Inflammatory macrophage treated with lipopolysaccharide for 4 hours (primary cell): Measurements from ENCODE around the gene FBXO42.
A peak's percentile ranks its signal among the peaks of the same experiment; 100 is the strongest.

Experiments used
- DNase-seq: peaks from one replicate; pipeline ENCODE4 v3.0.0-alpha.2; 2020

FBXO42 gene

DNA sequence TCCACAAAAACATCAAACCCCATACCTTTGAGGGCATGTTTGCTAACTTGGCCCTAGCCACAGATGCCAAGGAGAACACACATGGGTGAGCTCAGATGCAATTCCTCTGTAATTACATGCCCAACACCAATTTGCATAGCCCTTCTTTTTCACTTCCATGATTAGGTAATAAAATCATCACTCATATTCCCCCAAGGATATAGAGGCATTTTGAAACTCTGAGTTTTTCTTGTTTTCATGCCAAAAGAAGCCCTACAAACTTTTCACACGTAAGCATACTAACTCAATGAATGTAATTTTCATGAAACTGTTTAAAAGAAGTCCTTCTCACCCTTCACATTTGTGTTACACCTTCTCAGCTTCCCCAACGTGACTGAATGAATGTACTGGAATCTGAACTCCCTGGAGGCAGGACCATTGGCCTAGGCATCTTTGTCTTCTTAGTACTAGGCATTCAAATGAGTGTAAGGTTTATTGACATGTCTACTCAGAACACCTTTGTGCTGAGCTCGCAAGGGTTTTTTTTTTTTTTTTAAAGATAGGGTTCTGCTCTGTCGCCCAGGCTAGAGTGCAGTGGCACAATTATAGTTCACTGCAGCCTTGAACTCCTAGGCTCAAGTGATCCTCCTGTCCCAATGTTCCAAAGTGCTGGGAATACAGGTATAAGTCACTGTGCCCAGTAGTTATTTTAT is 31.0 kb downstream of the FBXO42 start:
- DNase-seq = peak; percentile 41

DNA sequence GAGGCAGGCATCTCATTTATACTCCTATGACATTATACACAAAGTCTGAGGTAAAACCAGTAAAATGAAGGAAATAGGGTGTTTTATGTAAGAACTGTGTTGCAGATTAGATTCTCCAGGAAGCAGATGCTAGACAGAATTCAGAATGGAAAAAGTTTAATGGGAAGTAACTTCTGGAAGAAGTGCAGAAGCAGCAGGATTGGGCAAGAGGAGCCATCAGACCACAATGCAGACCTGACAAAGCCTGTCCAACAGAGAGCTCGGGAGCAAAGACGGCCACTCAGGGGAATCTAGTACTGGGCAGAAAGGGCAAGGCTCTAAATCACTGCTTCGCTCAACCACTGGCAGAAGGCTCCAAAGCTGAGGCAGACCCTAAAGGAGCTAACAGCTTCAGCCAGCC is 33.7 kb downstream of the FBXO42 start:
- peak; percentile 71 for DNase-seq

DNA sequence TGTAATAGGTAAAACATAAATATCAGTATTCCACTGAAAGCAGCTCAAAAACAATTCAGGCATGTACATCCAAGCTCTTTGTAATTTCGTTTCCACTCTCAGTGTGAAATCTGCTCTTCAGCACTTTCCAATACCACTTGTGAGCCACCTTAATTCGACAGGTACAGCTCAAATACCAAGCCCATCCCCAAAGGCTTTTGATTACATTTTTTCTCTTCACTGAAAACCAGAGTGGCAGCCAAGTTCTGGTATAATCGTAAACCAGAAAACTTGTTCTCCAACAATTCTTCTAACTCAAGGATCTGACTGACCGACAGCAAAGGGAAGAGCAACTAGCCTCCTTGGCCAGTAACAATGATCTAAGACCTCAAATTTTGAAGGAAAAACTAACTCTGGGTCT is 36.8 kb downstream of the FBXO42 start:
- DNase-seq = no peak

DNA sequence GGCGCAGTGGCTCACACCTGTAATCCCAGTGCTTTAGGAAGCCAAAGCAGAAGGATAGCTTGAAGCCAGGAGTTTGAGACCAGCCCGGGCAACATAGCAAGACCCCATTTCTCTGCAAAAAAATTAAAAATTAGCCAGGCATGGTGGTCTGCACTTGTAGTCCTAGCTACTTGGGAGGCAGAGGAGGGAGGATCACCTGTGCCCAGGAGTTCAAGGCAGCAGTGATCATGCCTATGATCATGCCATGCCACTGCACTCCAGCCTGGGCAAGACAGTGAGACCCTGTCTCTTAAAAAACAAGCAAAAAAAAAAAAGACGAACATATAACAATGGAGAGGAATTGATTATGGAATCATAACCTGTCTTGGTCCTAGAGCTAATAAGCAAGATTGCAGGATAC is 45.1 kb downstream of the FBXO42 start:
- DNase-seq = no peak

DNA sequence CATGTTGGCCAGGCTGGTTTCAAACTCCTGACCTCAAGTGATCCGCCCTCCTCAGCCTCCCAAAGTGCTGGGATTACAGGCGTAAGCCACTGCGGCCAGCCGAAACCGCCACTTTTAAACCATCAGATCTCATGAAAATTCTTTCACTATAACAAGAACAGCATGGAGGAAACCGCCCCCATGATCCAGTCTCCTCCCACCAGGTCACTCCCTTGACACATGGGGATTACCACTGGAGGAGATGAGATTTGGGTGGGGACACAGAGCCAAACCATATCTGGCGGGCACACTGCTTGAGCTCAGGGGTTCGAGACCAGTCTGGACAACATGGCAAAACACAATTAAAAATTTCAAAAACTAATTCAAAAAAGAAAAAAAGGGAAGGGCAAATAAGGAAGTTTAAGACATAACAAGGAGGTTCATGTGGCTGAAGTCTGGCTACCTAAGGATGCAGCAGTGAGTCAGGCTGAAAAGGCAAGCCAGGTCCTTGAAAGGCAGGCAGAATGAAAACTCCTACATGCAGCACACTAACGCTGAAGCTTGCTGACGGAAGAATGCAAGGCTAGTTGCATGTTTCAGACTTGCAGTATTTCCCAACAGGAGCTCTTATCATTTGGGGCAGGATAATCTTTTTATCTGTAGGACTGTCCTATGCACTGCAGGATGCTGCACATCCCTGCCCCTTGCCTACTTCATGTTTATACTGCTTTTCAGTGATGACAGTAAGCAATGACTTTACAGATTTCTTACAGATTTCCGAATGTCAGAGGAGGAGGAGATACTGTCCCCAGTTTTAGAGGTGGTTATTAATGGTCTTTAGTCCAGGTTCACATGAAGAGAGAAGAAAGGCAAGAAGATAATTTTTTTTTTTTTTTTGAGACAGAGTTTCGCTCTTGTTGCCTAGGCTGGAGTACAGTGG is 49.3 kb downstream of the FBXO42 start:
- DNase-seq = peak; percentile 36

DNA sequence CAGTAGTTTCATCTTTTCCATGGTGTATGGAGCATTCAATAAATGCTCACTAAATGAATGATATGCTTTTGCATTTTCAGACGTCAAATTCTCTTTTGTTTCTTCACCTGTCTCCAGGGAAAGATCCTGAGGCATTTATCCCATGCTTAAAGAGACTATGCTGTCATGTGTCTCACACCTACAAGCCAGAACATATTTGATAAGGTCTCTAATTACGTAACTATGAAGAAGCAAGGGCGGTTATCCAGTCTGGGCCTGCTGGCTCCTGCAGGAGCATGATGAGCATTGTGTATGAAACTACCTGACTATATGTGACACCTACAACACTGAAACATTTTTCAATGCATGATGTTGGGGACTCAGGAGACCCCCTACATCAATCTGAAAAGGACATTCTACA is 51.8 kb downstream of the FBXO42 start:
- DNase-seq = no peak

DNA sequence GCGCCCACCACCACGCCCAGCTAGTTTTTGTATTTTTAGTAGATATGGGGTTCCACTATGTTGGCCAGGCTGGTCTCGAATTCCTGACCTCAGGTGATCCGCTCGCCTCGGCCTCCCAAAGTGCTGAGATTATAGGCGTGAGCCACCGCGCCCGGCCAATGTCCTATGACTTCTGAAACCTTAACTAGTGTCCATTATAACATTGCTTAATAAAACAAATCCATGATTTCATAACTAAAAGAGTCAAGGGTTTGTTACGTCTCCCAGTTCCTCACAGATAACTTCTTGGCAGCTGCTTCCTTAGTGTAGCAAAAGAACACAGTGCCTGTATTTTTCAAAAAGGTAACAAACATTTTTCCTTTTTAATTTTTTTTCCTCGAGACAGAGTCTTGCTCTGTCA is 53.6 kb downstream of the FBXO42 start:
- peak; percentile 75 for DNase-seq

DNA sequence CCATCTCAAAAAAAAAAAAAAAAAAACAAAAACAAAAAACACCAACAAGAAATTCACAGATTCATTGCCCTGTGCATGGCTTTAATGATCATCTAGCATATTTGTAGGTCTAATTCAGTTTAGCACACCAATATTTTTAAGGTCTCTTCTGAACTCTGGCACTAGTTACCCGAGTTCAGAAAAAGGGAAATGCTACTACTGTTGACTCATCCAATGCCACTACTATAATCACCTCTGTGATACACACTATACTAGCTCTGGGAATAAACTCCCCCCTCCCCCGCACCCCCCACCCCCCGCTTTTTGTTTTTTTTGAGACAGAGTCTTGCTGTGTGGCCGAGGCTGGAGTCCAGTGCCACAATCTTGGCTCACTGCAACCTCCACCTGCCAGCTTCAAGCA is 55.6 kb downstream of the FBXO42 start:
- peak; percentile 61 for DNase-seq

DNA sequence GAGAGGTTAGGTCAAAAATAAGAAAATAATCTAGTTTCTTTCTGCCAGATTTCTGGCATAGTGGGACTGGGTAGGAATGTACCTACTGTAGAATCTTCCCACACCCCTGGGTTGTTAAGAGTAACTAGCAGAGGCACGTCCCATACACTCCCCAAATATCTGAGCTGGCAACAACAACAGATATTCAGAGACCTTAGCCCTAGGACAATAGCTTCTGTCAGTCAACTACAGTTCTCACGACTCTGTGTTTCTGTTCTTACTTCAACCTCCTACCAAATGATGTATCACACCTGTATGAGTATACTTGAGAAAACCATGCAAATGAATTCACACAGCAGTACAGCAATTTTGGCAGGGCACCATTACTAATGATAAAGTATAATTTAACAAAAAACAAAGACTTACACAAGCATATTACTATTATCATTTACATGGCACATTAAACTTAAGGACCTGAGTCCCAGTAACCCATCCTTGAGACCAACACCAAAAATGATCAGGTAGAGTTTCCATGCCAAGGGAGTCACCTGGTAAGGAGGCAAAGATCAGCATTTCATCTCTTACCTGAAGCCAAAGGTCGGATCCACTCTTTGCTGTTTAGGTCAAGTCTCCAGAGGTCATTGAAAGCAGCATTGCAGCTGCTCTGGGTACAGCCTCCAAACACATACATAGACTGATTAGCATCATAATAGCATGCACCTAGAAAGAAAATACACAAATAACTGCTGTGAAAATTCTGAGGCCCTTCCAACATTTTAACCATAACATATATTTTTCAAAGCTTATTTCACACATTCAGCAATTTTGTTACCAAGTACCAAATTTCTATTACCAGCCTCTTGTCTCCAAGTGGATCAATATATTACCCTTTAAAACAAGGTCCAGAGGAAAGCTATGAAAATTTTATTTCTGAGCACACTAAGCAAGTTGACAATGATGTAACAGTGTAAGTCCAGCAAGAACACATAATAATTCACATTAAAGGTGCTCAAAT is 57.8 kb downstream of the FBXO42 start:
- DNase-seq = no peak

DNA sequence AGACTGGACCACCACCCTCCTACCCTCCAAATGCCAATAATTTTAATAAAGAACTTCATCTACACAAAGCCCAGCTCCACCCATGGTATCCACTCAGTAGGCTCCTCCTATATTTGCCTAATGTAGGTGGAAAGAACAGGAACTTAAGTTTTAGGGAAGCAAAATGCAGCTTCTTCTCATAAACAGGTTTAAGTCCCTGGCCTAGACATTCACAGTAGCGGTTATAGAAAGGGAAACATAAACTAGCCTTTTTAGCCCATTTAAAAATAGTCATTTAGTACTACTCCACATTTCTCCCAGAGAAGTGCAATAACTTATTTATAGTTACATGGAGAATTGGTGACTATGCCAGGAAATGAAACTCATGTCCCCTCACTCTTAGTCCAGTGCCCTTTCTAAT is 58.7 kb downstream of the FBXO42 start:
- peak; percentile 95 for DNase-seq

DNA sequence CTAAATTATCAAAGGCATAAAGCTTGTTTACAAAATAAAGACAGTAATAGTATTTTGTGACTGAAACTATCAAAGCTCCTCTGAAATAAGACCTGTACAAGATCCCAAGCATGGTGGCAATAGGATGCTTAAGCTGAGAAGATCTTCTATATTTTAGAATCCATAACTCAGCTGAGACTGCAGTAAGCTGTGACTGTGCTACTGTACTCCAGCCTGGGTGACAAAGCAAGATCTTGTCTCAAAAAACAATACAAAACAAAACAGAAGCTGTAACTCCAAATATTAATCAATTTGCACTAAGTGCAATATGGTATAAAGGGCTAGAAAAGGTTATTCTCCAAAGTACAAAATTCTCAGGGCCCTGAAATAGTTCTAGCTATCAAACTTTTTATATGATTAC is 59.5 kb downstream of the FBXO42 start:
- no peak for DNase-seq

DNA sequence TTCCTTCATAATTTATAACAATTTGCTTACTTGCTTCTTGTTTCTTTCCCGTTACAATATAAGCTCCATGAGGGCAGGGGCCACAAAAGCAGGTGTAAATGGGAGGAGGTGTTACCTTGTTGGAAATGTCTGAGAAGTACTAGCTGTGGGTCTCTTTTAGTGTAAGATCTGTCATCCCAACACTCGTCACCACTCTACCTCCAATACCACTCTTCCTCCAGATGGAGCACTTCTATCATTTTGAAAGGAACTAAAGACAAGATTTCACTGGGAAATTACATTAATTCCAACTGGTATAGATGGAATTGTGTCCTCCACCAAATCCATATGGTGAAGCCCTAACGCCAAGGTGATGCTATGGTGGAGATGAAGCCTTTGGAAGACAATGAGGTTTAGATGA is 62.3 kb downstream of the FBXO42 start:
- no peak for DNase-seq

DNA sequence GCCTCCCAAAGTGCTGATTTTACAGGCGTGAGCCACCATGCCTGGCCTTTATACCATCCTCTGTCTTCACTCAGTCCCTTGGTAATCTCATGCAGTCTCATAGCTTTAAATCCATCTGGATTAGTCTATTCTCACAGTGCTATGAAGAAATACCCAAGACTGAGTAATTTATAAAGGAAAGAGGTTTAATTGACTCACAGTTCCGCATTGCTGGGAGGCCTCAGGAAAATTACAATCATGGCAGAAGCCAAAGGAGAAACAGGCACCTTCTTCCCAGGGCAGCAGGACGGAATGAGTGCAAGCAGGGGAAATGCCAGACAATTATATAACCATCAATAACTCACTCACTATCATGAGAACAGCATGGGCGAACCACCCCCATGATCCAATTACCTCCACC is 66.2 kb downstream of the FBXO42 start:
- DNase-seq = no peak

DNA sequence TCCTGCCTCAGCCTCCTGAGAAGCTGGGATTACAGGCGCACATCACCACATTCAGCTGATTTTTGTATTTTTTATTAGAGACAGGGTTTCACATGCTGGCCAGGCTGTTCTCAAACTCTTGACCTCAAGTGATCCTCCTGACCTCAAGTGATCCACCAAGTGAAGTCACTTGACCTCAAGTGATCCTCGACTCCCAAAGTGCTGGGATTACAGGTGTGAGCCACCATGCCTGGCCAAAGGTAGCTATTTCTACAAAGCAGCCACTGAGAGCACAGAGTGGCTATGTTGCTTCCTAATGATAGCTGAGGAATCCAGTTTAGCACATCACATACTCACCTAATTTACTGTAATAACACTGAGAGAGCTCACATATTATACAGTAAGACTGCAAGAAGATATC is 70.5 kb downstream of the FBXO42 start:
- no peak for DNase-seq

DNA sequence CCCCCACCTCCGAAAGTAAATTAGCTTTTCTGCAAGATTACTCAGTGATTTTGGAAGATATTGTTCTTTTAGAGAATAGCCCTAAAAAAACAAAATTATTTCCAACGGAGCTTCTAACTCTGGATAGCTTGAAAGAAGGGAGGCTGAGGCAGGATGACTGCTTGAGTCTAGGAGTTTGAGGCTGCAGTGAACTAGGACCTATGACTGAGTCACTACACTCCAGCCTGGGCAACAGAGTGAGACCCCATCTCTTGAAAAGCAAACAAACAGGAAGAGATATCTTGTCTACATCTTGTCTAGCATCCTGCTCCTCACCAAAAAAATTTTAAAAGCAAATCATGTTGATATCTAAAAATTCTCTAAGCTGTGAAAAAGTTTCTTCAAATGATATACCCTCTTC is 73.1 kb downstream of the FBXO42 start:
- DNase-seq = no peak

DNA sequence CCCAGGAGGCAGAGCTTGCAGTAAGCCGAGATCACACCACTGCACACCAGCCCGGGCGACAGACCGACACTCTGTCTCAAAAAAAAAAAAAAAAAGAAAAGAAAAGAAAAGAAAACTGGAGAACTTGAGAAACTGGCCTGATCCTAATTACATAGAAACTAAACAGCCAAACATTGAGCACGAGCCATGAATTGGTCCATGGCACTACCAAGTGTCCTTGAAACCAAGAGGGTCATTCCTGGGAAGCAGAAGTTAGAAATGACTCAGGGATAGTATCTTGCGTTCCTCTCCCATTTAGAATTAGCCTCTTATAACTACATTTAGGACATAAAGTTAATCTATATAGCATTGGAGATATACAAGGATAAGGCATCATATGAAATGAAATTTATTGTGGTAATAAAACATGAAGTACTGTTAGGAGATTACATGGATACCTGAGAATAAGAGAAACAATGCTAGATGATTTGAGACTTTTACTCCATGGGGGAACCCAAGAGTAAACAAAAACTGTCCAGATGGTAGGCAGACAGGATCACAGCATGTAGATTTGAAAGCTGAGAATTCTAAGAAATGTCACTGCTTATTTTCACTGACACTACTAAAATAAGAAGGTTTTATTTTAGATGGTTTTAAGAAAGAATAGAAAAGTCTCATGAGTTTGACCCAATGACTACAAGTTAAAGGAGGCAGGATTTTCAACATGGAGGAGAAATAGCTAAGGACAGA is 75.8 kb downstream of the FBXO42 start:
- DNase-seq = no peak

DNA sequence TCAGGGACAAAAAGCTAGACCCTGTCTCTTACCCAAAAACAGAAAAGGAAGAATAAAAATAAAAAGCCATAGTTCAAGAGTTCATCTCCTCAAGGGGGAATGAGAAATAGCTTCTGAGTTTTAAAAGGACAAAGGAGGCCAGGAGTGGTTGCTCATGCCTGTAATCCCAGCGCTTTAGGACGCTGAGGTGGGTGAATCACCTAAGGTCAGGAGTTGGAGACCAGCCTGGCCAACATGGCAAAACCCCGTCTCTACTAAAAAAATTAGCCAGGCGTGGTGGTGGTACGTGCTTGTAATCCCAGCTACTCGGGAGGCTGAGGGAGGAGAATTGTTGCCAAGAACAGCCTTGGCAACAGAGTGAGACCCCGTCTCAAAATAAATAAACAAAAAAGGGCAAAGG is 76.7 kb downstream of the FBXO42 start:
- no peak for DNase-seq

DNA sequence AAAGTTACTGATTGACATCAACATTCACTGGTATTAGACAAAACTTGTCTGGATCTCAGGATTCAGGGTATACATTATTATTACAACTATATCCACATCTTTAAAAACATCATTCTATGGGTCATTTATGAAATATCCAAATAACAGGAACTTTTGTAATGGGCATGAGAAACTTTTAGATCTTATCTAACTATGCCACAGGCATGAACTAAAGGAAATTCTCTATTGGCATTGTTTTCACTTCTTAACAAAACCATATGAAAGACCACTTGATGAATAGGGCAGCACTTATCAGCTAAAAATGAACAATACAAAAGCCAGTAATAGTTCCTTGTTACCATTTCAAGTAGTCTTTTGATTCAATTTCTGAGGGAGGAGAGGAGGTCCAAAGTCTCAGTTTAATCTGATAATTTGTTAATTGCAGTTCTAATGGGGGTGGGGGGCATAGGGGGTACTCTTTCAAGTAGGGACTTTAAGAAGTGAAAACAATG is 84.5 kb downstream of the FBXO42 start:
- no peak for DNase-seq

DNA sequence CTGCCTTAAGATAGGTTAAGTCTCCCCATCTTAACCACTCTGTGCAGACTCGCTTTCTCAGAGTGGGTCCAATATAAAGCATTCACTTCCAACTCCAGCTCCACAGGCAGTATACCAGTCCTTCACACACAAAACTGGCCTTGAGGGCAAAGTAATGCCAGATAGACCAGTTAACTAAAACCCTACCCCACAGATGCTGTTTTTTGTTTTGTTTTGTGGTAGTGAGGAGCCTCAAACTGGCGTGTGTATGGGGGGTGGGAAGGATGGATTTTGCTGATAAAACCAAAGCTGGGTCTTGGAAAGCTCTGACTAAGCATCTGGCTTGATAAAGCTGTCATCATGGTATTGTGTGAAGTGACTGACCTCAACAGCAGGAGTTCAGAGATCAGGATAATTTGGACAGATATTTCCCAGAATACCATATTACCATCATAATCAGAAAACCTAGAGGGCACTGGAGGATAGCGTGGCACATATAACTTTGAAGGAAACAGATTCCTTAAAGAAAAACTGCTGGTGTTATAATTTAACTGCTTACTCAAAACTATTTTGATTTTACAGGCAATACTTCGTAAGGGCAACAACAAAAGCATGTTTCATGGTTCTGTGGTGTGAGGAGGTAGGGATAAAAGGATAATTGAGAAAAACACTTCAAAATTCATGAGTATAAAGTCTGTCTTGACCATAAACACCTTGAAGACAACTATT is 85.7 kb downstream of the FBXO42 start:
- no peak for DNase-seq

DNA sequence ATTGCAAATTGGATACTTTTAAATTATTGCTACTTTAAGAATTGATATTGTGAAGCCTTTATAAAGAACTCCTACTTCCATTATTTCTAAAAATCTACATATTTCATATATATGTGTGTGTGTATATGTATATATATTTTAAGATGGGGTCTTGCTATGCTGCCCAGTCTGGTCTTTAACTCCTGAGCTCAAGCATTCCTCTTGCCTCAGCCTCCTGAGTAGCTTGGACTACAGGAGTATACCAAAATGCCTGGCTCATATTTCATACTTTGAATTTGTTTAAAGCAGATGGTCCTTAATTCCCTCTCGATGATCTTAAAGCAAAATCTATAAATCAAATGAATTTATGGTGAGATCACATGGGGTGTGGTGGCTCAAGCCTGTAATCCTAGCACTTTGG is 90.2 kb downstream of the FBXO42 start:
- no peak for DNase-seq

DNA sequence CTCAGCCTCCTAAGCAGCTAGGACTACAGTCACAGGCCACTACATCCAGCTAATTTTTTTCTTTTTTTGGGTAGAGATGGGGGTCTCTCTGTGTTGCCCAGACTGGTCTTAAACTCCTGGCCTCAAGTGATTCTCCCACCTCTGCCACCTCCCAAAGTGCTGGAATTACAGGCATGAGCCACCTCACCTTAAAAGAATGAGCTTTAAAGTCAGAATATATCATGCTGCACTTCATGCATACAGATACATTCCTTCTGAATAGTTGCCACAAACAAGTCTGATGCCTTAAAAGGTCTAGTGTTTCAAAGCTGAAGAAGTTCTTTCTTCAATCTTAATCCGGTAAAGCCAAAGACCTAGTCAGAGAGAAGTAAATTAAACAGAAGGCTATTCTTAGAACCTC is 91.5 kb downstream of the FBXO42 start:
- DNase-seq = no peak
